ENCODE results near the gene DNAJC8. TPM values are rescaled to one million over a fixed set of nuclear protein-coding genes. Genes with fewer than 3 reads are reported as not detected.

DNAJC8 gene
- total RNA-seq (2022; extraction: Qiagen RNA extraction; ENCODE audit: low read depth): 70.6 to 86.4 TPM (median 78.1 TPM) in 5 replicates

GRCh38 chr1:28232558-28233263 is at the start of gene DNAJC8:
Gene DNAJC8, minus strand, starts transcription at chr1:28233029. Its CDS starts 31 bp downstream, at chr1:28232998.

GRCh38 chr1:28259252-28259933 is 26.6 kb upstream of the DNAJC8 start, which contains the start of gene SESN2:
Gene SESN2, plus strand, starts transcription at chr1:28259518. Its CDS starts 330 bp downstream, at chr1:28259848.

GRCh38 chr1:28235755-28236655 is 3.2 kb upstream of the DNAJC8 start, which contains the start of gene ATP5IF1:
Gene ATP5IF1, plus strand, starts transcription at chr1:28236124. Its CDS starts 60 bp downstream, at chr1:28236184.

GRCh38 chr1:28176492-28177470 is 56.0 kb downstream of the DNAJC8 start, which contains the start of gene PTAFR:
Gene PTAFR, minus strand, starts transcription at chr1:28176690. Its CDS starts 25,669 bp downstream, at chr1:28151021.

Other genes with a start within 250 kb of the DNAJC8 start
- 5.2 to 7.0 TPM (median 6.2 TPM) in 5 replicates for gene EYA3, start 144.4 kb downstream of the DNAJC8 start, total RNA-seq (2022; extraction: Qiagen RNA extraction; ENCODE audit: low read depth)
- gene PTAFR, start 56.3 kb downstream of the DNAJC8 start, total RNA-seq (2022; extraction: Qiagen RNA extraction; ENCODE audit: low read depth): 0.13 to 0.36 TPM (median 0.20 TPM) in 5 replicates
- gene ATP5IF1, start 3.1 kb upstream of the DNAJC8 start, total RNA-seq (2022; extraction: Qiagen RNA extraction; ENCODE audit: low read depth): 149 to 183 TPM (median 163 TPM) in 5 replicates
- gene SESN2, start 26.5 kb upstream of the DNAJC8 start, total RNA-seq (2022; extraction: Qiagen RNA extraction; ENCODE audit: low read depth): 5.7 to 9.8 TPM (median 7.5 TPM) in 5 replicates
- gene MED18, start 96.0 kb upstream of the DNAJC8 start, total RNA-seq (2022; extraction: Qiagen RNA extraction; ENCODE audit: low read depth): 16.6 to 18.9 TPM (median 18.6 TPM) in 5 replicates
- 16.9 to 23.2 TPM (median 22.3 TPM) in 5 replicates for gene PHACTR4, start 136.7 kb upstream of the DNAJC8 start, total RNA-seq (2022; extraction: Qiagen RNA extraction; ENCODE audit: low read depth)

Data from A549 treated with ZK216348 at 1 μM for 4 hours (cell line).